ENCODE data around the gene ITPA.

DNA sequence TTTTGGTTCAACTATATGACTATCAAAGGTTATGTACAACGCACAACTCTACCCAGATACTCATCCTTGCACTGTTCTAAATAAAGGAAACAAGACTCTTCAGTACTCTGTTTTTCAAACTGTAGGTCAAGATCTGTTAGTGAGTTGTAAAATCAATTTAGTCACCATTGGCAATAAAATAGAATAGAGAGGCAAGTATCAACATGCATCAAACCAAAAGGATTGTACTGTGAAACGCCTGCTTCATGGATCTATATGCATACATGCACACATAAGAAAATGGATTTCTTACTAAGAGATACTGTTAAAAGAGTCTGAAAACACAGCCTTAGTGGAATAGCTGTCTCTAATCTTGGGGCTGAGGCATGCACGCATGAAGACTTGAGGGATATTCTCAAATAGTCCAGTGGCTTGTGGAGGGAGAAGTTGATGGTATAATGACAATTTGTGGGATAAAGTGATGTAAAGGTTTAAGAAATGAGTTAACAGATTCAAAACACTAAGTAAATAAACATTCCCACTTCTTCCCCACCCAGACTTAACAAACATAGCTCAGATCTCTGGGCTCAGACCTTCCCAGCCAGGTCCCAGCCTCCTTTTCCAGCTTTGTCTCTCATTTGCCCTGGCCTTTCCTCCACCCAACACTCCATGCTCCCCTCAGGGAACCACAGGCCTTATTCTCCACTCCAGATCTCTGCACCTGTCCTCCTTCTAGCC, 25.2 kb upstream of the ITPA start:
- TF ChIP-seq, protein P1, sequence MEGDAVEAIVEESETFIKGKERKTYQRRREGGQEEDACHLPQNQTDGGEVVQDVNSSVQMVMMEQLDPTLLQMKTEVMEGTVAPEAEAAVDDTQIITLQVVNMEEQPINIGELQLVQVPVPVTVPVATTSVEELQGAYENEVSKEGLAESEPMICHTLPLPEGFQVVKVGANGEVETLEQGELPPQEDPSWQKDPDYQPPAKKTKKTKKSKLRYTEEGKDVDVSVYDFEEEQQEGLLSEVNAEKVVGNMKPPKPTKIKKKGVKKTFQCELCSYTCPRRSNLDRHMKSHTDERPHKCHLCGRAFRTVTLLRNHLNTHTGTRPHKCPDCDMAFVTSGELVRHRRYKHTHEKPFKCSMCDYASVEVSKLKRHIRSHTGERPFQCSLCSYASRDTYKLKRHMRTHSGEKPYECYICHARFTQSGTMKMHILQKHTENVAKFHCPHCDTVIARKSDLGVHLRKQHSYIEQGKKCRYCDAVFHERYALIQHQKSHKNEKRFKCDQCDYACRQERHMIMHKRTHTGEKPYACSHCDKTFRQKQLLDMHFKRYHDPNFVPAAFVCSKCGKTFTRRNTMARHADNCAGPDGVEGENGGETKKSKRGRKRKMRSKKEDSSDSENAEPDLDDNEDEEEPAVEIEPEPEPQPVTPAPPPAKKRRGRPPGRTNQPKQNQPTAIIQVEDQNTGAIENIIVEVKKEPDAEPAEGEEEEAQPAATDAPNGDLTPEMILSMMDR (IDR thresholded peaks at IDR 0.05) = no peak
- TF ChIP-seq ZFX (IDR thresholded peaks at IDR 0.05; ENCODE audit: borderline replicate concordance) = no peak
